Activated CD8-positive, alpha-beta memory T cell treated with anti-CD3 and anti-CD28 coated beads for 4 hours (primary cell): ENCODE data around the gene MRPS6.

ENCODE experiments used
- DNase-seq, 2 donors: peaks; one replicate each; pipeline ENCODE4 v3.0.0-alpha.2; 2020; ENCODE audit warnings: low read depth in 2 of 2

Gene MRPS6

DNA sequence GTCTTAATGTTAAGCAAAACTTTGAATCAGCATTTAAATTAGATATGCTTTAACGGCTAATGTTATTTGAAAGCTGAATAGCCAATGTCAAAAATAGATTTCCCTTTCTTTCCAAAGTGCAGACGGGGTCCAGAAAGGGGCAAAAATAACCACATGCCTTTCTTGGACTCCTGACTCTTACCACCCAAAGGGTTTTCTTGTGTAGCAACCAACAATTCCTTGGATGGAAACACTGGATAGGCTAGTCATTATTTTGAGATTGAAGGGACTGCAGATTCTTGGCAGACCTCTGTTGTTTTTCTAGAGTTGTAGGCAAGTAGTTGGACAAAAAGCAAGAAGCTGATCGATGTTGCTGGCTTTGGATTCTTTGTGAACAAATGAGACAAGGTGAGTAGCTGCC lies 107.0 kb downstream of the MRPS6 start:
- no peak for DNase-seq

DNA sequence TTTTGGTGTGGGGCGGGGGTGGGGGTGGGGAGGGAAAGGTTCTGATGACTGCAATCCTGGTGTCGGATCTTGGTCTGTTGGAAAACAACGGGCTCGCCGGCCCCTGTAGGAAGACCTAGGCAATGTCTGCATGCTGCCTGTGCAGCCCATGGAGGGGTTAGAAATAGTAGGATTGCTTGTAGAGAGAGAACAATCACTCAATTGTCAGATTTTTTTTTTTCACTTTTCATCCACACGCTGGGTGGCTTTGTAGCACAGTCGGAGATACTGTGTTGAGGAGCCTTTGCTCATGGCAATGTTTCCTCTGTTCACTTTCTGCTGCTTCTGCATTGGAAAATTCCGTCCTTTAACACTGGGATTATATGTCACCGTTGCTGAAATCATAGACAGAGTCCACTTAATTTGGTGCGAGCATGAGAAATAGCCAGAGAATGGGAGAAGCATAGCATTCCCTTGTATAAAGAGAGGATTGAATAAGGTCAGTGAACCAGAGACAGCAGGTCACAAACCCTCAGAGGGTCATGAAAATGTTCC lies 107.5 kb downstream of the MRPS6 start:
- DNase-seq, result no peak

DNA sequence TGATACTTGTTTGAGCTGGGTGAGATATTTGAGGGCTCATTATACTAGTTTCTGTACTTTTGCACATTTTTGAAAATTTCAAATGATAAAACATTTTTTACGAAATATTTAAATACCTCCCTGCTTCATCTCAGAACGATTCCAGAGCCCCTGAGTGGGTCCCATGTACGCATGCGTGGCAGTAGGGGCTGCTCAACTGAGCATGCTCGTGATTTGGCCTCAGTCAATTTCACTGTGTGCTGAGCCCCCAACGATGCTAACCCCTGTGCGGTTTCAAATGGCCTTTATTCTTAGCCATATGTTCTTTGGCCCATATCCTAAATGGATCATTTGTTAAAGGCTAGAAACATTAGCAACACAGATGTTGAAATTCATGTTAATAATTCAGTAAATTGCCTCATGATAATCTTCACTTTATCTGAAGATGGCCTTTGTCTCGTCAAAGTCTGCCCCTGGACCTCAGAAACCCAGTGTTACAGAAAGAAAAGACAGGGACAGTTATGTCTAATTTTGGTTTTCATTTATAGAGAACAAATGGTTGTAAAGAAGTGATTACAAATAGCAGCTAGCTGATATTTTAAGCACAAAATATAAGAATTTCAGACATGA lies 108.2 kb downstream of the MRPS6 start:
- no peak for DNase-seq

DNA sequence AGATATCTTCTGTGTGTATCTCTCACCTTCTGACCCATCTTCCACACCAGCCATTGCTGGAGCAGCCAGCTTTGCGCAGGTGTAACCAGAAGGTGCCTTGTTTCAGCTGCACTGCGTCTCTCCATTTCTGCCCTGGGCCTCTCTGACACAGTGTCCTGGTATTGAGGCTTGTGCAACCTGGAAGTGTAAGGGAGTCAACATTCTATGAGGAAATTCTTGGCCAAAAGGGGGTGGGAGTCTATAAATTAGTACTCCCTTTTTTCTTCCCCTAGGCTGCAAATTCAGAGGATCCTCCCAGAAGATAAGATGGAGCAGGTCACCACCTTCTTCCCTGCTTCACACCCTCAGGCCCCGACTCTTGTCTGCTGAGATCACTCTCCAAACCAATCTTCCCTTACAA lies 109.1 kb downstream of the MRPS6 start:
- DNase-seq, result no peak

DNA sequence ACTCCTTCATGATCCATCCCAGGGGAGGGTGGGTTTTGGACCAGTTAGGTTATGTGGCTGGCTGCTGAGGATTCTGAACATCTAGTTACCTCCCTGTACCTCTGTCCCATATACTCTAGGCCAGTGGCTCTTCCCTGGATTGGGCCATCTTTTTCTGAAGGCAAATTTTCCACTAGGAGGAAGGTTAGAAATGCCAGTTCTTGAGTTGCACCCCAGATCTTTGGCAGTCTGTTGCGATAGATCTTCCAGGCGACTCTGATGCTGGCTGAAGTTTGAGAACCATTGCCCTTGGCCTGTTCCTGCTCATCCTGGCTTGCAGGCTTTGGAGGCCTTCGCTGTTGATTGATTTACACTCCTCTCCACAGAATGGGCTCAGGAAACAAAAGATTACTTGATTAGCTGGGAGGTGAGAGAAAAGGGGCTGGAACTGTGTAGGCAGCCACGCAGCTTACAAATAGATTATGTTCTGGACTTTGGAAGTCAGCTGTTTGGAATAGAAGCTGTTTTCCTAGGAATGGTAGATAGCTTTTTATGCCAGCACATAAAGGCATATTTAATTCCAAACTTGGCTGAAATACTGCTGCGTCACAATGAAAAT lies 110.1 kb downstream of the MRPS6 start:
- DNase-seq, result no peak

DNA sequence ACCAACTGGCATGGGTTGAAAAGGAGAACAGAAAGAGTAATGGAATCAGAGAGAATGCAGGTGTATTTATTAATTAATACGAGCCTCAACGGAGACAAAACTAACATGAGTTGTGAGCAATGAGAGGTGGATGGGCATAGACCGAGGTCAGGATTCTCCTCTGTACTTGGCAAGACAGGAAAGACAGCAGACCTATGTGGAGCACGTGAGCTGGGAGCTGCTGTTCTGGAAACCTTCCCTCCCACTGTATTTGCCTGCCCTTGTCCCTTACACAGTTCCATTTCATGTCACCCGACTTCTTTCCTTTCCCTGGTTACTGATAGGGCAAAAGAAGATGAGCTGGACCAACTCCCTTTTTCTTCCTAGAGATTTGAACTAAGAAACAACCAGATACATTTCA lies 110.9 kb downstream of the MRPS6 start:
- no peak for DNase-seq

DNA sequence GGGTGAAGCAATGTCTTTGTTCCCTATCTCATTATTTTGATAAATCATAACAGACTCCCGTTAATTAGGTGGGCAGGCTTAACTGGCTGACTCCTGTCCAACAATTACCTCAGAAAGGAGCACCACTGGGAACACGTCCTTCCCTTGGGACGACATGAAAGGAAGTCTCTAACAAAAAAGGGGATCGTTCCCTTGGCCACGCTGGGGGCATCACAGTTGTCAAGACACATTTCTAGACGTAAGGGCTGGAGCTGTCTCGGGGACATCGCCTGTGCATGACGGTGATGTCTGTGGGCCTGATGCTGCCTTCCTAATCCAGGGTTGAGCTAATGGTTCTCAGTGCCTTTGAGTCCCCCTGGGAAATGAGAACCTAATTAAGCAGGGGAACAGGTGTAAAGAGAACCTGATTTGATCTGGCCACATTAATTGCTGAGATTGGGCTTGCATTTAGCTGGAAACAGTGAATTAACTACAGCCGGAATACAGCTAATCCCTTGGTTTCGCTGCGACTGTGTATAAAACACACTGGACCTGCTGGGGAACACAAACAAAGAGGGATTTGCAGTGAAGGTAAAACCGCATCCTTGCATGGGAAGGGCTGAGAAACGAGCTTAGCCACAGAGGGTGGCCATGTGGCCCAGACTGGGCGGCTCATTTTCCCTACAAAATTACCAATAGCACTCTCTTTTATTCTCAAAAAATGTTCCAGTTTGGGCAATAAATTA lies 111.8 kb downstream of the MRPS6 start:
- no peak for DNase-seq

DNA sequence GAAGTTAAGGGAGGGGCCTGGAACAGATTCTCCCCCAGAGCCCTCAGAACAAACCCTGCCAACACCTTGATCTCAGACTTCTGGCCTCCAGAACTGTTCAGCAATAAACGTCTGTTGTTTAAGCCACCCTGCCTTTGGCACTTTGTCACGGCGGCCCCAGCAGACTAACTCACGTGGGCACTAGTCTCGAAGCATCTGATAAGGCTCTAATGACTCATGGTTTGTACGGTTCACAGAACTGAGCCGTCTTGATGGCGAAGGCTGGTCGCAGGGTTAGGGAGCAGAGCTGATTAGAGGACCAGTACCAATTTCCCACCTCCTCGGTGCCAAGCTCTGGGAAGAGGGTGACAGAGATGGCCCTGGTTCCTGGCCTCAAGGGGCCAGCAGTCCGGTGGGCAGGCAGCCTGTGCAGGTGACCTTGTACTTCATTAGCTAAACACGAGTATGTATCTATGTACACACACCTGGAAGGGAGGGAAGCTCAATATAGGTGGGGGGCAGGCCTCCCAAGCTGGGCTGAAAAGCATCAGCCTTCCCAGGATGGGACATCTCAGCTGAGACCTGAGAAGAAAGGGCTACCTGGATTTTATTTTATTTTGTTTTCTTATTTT lies 112.8 kb downstream of the MRPS6 start:
- no peak for DNase-seq

DNA sequence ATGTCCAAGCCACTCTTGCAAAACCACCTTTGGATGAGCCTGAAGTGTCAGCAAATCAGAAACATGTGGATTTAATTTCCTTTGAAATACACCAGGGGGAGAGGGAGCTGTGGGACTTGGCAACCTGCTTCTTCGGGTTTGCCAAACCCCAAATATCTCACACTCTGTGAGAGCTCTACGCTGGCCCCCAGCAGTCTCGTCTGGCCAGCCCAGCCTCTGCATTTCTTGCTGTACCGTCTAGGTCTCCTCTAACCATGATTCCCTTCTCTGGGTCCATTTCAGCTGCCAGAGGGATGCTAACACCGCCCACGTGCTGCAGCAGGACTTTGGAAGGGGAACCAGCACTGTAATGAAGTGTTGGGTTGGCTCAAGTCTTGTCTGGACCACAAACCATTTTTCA lies 114.6 kb downstream of the MRPS6 start:
- DNase-seq, result no peak

DNA sequence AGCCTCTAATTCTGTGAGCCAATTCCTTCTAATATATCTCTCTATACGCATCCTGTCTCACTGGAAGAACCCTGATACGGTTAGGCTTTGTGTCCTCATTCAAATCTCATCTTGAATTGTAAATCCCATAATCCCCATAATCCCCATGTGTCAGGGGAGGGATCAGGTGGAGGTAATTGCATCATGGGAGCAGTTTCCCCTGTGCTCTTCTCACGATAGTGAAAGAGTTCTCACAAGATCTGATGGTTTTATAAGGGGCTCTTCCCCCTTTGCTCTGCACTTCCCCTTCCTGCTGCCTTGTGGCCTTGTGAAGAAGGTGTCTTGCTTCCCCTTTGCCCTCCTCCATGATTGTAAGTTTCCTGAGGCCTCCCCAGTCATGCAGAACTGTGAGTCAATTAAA lies 116.1 kb downstream of the MRPS6 start:
- DNase-seq, result no peak

DNA sequence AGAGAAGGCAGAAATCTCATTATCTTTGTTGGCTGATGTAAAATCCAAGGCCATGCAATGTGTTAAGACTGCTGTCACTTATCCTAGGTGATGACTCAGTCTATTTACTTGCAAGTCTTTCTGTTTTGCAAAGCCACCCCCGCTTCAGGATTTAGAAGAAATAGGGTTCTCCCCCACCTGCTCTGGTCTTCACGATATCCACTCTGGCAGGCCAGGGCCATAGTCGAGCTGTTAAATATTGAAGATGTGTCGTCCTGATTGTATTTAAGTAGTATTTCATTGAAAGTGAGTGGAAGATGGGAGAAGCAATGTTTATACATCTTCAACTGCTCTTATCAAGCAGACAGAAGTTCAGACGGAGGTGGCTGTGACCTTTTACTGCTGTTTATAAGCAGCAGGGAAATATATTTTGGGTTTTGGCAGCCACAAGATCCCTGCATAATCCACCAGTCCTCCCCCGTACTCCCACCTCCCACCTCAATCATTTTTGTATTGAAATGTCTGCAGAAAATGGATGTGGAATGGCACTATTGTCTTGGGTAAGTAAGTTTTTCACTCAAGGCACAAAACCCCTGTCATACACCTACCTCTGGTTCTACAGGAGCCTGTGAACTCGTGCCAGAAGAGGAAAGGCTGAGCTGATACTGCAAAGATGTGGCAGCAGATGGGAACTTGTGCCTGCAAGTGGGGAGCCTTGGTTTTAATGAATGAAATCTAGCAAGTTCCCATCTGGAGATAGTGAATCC lies 117.4 kb downstream of the MRPS6 start:
- no peak for DNase-seq

DNA sequence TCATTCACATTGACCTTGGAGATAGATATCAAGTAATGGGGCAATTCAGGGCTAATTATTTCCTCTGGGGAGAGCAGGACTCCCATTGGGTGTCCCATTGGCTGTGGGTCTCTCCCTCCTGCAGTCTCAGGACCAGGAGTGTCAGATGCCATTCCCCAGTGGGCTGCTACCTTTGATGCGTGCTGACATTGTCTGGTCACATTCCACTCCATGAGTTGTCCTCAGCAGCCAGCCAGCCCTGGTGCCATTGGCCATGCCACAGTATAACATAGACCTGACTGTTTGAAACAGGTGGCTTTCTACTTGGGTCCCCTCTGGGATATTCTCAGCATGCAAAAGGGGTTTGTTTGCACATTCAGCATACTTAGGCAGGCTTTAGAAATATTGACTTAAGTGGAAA lies 118.5 kb downstream of the MRPS6 start:
- no peak for DNase-seq
